ENCODE measurements around the gene FBXO38. TPM values are rescaled to one million over a fixed set of nuclear protein-coding genes. Genes with fewer than 3 reads are reported as not detected.

The FBXO38 gene
- total and polyA plus RNA-seq, 2 of the 13 experiments (the other 11 are each of a cell fraction or from before 2014, with no cell fraction given), result 24.8 to 35.9 TPM

- Histone ChIP-seq H3K9ac (ENCODE audit: insufficient read depth, low read depth, low read length) (no peak overlapping the region), H3K4me3 (replicated peaks in 1 of 3; ENCODE audit: insufficient read depth in 1 of 3, low read depth in 2 of 3, low read length in 3 of 3) (no peak overlapping the region), H3K27me3 (ENCODE audit: control insufficient read depth in 1 of 2, insufficient read depth in 2 of 2, low read length in 2 of 2) (no peaks in the 10 kb centered on the region), H4K20me1 (ENCODE audit: insufficient read depth, low read length) (no peaks in the 10 kb centered on the region), H3K4me2 (ENCODE audit: low read depth, low read length) (no peak overlapping the region), H3K4me1 (ENCODE audit: insufficient read depth, low read length) (0 out of 2 replicates have a peak, but pooled peaks cover 11% of the 10 kb centered on the region), H3K36me3 (replicated peaks in 1 of 2; ENCODE audit: control insufficient read depth in 1 of 2, insufficient read depth in 2 of 2, low read length in 2 of 2) (no peaks in the 10 kb centered on the region), H2AFZ (ENCODE audit: low read length) (no peak overlapping the region), H3K79me2 (ENCODE audit: insufficient read depth, low read length) (no peaks in the 10 kb centered on the region), H3K27ac (ENCODE audit: extremely low read length, insufficient read depth, low read length) (no peak overlapping the region), H3K9me3 (ENCODE audit: low read length) (no peaks in the 10 kb centered on the region)
- intact Hi-C loops (cut with micrococcal nuclease; ENCODE audit: unreplicated experiment) (no loop called here), in situ Hi-C loops (cut with HindIII; ENCODE audit: extremely low pct_ligation_motif_present, low pct_unique_long_range_greater_than_20kb) (no loop called here)
- 8% methylated on average over 6 of the region's 6 CpGs for WGBS (ENCODE audit: low lambda C conversion rate)
- FAIRE-seq (no peak), DNase-seq (ENCODE audit: low spot score) (peak; percentile 42), ATAC-seq (peak; percentile 92)
- CTCF ChIA-PET (ENCODE audit: low intra/inter-chr PET ratio, low total read pairs), result no interaction called here
- BruUV-seq (replicated peaks), result no TSS peak
- POLR2A ChIA-PET, result no interaction called here
- peak; percentile 69 for TF ChIP-seq CEBPG (CRISPR knock-in tag; IDR thresholded peaks at IDR 0.05)
- TF ChIP-seq PAXIP1 (CRISPR knock-in tag; conservative IDR thresholded peaks at IDR 0.05), result 0 out of 2 replicates have a peak, but pooled peaks have one; percentile 10
- no peak for TF ChIP-seq KAT2B (IDR thresholded peaks at IDR 0.05; ENCODE audit: borderline replicate concordance, low read depth, low read length)
- TF ChIP-seq NCOA2 (CRISPR knock-in tag; IDR thresholded peaks at IDR 0.05), result peak; percentile 45; the same call in 1 of the 2 replicates
- no peak for TF ChIP-seq ZNF292 (CRISPR knock-in tag; IDR thresholded peaks at IDR 0.05; ENCODE audit: borderline replicate concordance, low read depth)
- TF ChIP-seq SOX5 (CRISPR knock-in tag; IDR thresholded peaks at IDR 0.05; ENCODE audit: borderline replicate concordance), result 0 out of 2 replicates have a peak, but pooled peaks have one; percentile 15
- no peak for TF ChIP-seq ZSCAN9 (CRISPR knock-in tag; IDR thresholded peaks at IDR 0.05; ENCODE audit: borderline replicate concordance)
- TF ChIP-seq CC2D1A (CRISPR knock-in tag; IDR thresholded peaks at IDR 0.05), result no peak
- TF ChIP-seq RXRB (CRISPR knock-in tag; IDR thresholded peaks at IDR 0.05; ENCODE audit: borderline replicate concordance), result peak; percentile 52
- peak; percentile 36 for TF ChIP-seq TBL1XR1 (IDR thresholded peaks at IDR 0.05; ENCODE audit: borderline replicate concordance, low read length, partially characterized antibody)
- TF ChIP-seq NPAS2 (CRISPR knock-in tag; IDR thresholded peaks at IDR 0.05; ENCODE audit: borderline replicate concordance), result no peak
- TF ChIP-seq STAG1 (CRISPR knock-in tag; IDR thresholded peaks at IDR 0.05), result no peak
- TF ChIP-seq ZBTB21 (CRISPR knock-in tag; IDR thresholded peaks at IDR 0.05), result no peak
- TF ChIP-seq RXRA (CRISPR knock-in tag; IDR thresholded peaks at IDR 0.05), result peak; percentile 87
- TF ChIP-seq IKZF4 (CRISPR knock-in tag; IDR thresholded peaks at IDR 0.05; ENCODE audit: borderline replicate concordance, low read depth, not compliant biosample characterization), result no peak
- TF ChIP-seq THRA (CRISPR knock-in tag; IDR thresholded peaks at IDR 0.05; ENCODE audit: borderline replicate concordance), result peak; percentile 85; the same call in 1 of the 2 replicates
- peak; percentile 47; the same call in 1 of the 2 replicates for TF ChIP-seq BCL6 (CRISPR knock-in tag; IDR thresholded peaks at IDR 0.05)
- no peak for TF ChIP-seq FOXA1 (IDR thresholded peaks at IDR 0.05)
- TF ChIP-seq FOXA1 (CRISPR knock-in tag; IDR thresholded peaks at IDR 0.05), result no peak
- TF ChIP-seq RARA (CRISPR knock-in tag; IDR thresholded peaks at IDR 0.05), result peak; percentile 96
- no peak for TF ChIP-seq ZFP37 (CRISPR knock-in tag; IDR thresholded peaks at IDR 0.05; ENCODE audit: borderline replicate concordance)
- no peak for TF ChIP-seq HMG20B (CRISPR knock-in tag; conservative IDR thresholded peaks at IDR 0.05)
- no peak for TF ChIP-seq SPEN (CRISPR knock-in tag; IDR thresholded peaks at IDR 0.05; ENCODE audit: low read depth)
- TF ChIP-seq ZMYM4 (CRISPR knock-in tag; IDR thresholded peaks at IDR 0.05), result no peak
Measured at GRCh38 chr5:148491793-148492184, 108.0 kb downstream of the FBXO38 start.

Data from HepG2 (cell line).